Naive thymus-derived CD8-positive, alpha-beta T cell (primary cell): ENCODE results near the gene ANGEL2. TPM values are rescaled to one million over a fixed set of nuclear protein-coding genes. Genes with fewer than 3 reads are reported as not detected.

ENCODE experiments used
- ATAC-seq, 2 donors: fragments of 150-1000 bp; cut with Tn5 transposase in 1 of 2; sonication (Bioruptor Pico), chemical (Tn5 transposase) in 1 of 2; 1 replicate in 1 of 2; 2 replicates in 1 of 2; pipeline ENCODE4 v1.10.0; 2021; ENCODE audit warnings: mild to moderate bottlenecking in 2 of 2, moderate library complexity in 2 of 2
- POLR2A ChIA-PET: fragments of 350-600 bp; sonication (Branson Sonifier 250); formaldehyde crosslinking; loops from one replicate; lab custom pipeline; 2021; ENCODE audit warnings: antibody characterized with exemption; lab: Charles Lee
- DNase-seq, 10 donors: peaks; one replicate each; pipeline versions ENCODE4 v3.0.0 to v3.0.0-alpha.2; 2020 to 2022
- H3K27ac Mint-ChIP-seq, 10 donors: one replicate each; pipeline ENCODE4 v1.8.0; 2020 to 2022; ENCODE audit warnings: mild to moderate bottlenecking in 10 of 10, mixed read lengths in 10 of 10, moderate library complexity in 4 of 10, inconsistent platforms in 1 of 10
- H3K27me3 Mint-ChIP-seq, 5 donors: one replicate each; pipeline ENCODE4 v1.8.0; 2021 to 2022; ENCODE audit warnings: mixed read lengths in 5 of 5
- H3K36me3 Mint-ChIP-seq, 3 donors: one replicate each; pipeline ENCODE4 v1.8.0; 2020 to 2022; ENCODE audit warnings: mixed read lengths in 3 of 3, mild to moderate bottlenecking in 2 of 3, inconsistent platforms in 1 of 3
- H3K4me1 Mint-ChIP-seq, 4 donors: one replicate each; pipeline ENCODE4 v1.8.0; 2021 to 2022; ENCODE audit warnings: mixed read lengths in 4 of 4
- H3K4me3 Mint-ChIP-seq, 10 donors: one replicate each; pipeline ENCODE4 v1.8.0; 2020 to 2022; ENCODE audit warnings: mild to moderate bottlenecking in 10 of 10, mixed read lengths in 10 of 10, moderate library complexity in 6 of 10, inconsistent platforms in 1 of 10
- H3K9me3 Mint-ChIP-seq, 9 donors: one replicate each; pipeline ENCODE4 v1.8.0; 2020 to 2022; ENCODE audit warnings: mixed read lengths in 9 of 9, mild to moderate bottlenecking in 3 of 9, inconsistent platforms in 1 of 9, moderate library complexity in 1 of 9
- polyA plus RNA-seq, 3 donors: library from polyadenylated mRNA; unstranded; fragments of 300-500 nt; fragmentation: Illumina TruSeq; gene quantifications; one replicate each; pipeline ENCODE4 v1.2.3, GENCODE V29; 2021
- total RNA-seq, 8 experiments: library from RNA in 2 of 8; stranded (reverse) in 2 of 8; gene quantifications; one replicate each; pipeline ENCODE4 v1.2.3 and lab custom pipeline; 2021 to 2026

Gene ANGEL2
- total and polyA plus RNA-seq, 5 experiments from 2014 or later: 18.5 to 98.5 (median 28.1) TPM

- peaks cover 0 to 14% (median 0%) of the 10 kb centered on the region in 4 donors for H3K4me1 Mint-ChIP-seq
- peaks cover 0 to 4% (median 2%) of the 10 kb centered on the region in 5 donors for H3K27me3 Mint-ChIP-seq
- no peak overlapping the region for H3K4me3 Mint-ChIP-seq
- POLR2A ChIA-PET: no interaction called here
- H3K9me3 Mint-ChIP-seq: peaks cover 0 to 17% (median 6%) of the 10 kb centered on the region in 9 donors
- DNase-seq: no peak
- no peak for ATAC-seq
- no peak overlapping the region for H3K27ac Mint-ChIP-seq
- H3K36me3 Mint-ChIP-seq: peaks cover 0 to 14% (median 13%) of the 10 kb centered on the region in 3 donors
Measured at GRCh38 chr1:212942679-212943392, 72.8 kb downstream of the ANGEL2 start.

Other genes with a start within 250 kb of the ANGEL2 start
- 10 to 100 TPM; 38.1 to 41.0 TPM for gene NSL1, start 224.1 kb downstream of the ANGEL2 start, total RNA-seq
- 10 to 100 TPM; 54.8 to 74.2 (median 65.3) TPM for gene NSL1, start 224.1 kb downstream of the ANGEL2 start, polyA plus RNA-seq
- 10 to 100 TPM; 17.0 to 21.4 TPM for gene TATDN3, start 224.0 kb downstream of the ANGEL2 start, total RNA-seq
- 10 to 100 TPM; 15.6 to 20.8 (median 18.0) TPM for gene TATDN3, start 224.0 kb downstream of the ANGEL2 start, polyA plus RNA-seq
- gene SPATA45, start 168.2 kb downstream of the ANGEL2 start, total RNA-seq: not detected
- gene SPATA45, start 168.2 kb downstream of the ANGEL2 start, polyA plus RNA-seq: not detected
- gene FLVCR1, start 157.6 kb downstream of the ANGEL2 start, total RNA-seq: 10 to 100 TPM; 10.7 to 15.0 TPM
- 1 to 10 TPM; 1.1 to 1.9 (median 1.2) TPM for gene FLVCR1, start 157.6 kb downstream of the ANGEL2 start, polyA plus RNA-seq
- not detected for gene VASH2, start 65.3 kb downstream of the ANGEL2 start, total RNA-seq
- under 1 TPM in 2 of 3 donors, not detected in 1; 0.30 to 0.68 TPM for gene VASH2, start 65.3 kb downstream of the ANGEL2 start, polyA plus RNA-seq
- gene RPS6KC1, start 35.4 kb upstream of the ANGEL2 start, total RNA-seq: 10 to 100 TPM; 12.0 to 15.6 TPM
- gene RPS6KC1, start 35.4 kb upstream of the ANGEL2 start, polyA plus RNA-seq: 1 to 10 TPM; 5.1 to 5.9 (median 5.6) TPM